ENCODE results near the gene UBR3. TPM values are rescaled to one million over a fixed set of nuclear protein-coding genes. Genes with fewer than 3 reads are reported as not detected.

Gene UBR3
- total RNA-seq (10 to 100 TPM; 42.2 to 43.5 TPM), polyA plus RNA-seq (10 to 100 TPM in 1 of 2 donors, 1 to 10 TPM in 1; 4.3 to 13.1 TPM)

GRCh38 chr2:169827272-169828140 is at the start of gene UBR3:
UBR3 (plus strand) TSS chr2:169827454; CDS start chr2:169827508, 54 bp downstream.
- Histone ChIP-seq H3K4me1 (ENCODE audit: insufficient read depth, low read length) (peaks cover 58% of the 10 kb centered on the region), H3K4me3 (ENCODE audit: low read length in 2 of 2) (peak within 1 kb of the TSS; percentile 57 to 70), H3K27ac (ENCODE audit: low read depth, low read length) (peak within 1 kb of the TSS; percentile 67), H3K27me3 (ENCODE audit: insufficient read depth, low read length) (no peaks in the 10 kb centered on the region), H3K36me3 (ENCODE audit: insufficient read depth, low read length) (no peaks in the 10 kb centered on the region), H3K9me3 (ENCODE audit: control insufficient read depth in 1 of 2, low read length in 2 of 2) (no peaks in the 10 kb centered on the region)
- ChIA-PET CTCF (ENCODE audit: partially characterized antibody) (interaction anchor here (0.6 to 1.6 kb wide), 9 partner anchors 9 to 1101 kb away, joined by 3 to 6 read pairs (median 3); partner anchors contain the start of gene GORASP2), POLR2A (ENCODE audit: partially characterized antibody) (interaction anchor here (0.6 to 2.4 kb wide), 11 partner anchors 9 to 1860 kb away, joined by 3 to 33 read pairs (median 4); partner anchors contain the start of genes CFAP210, DYNC1I2, PHOSPHO2 and PPIG)
- intact Hi-C loops (cut with micrococcal nuclease) = loop anchor here (1.0 to 5.0 kb wide), 3 partner anchors 45 to 254 kb away; partner anchors contain the start of genes CFAP210, FASTKD1 and PHOSPHO2
- DNase-seq = peak; percentile 87 to 89 (median 89)
- peak within 1 kb of the TSS; percentile 88 to 96 (median 94) for H3K27ac Mint-ChIP-seq
- H3K27me3 Mint-ChIP-seq = no peaks in the 10 kb centered on the region
- peak within 1 kb of the TSS; percentile 89 to 100 (median 96) for H3K4me3 Mint-ChIP-seq
- H3K9me3 Mint-ChIP-seq = no peaks in the 10 kb centered on the region
- peaks cover 8 to 25% of the 10 kb centered on the region in 2 donors for H3K36me3 Mint-ChIP-seq
- H3K4me1 Mint-ChIP-seq = peaks cover 37 to 72% (median 55%) of the 10 kb centered on the region in 4 donors

- intact Hi-C loops (cut with micrococcal nuclease) = no loop called here
- POLR2A ChIA-PET (ENCODE audit: partially characterized antibody) = no interaction called here
Measured at GRCh38 chr2:169778446-169778845, 48.8 kb upstream of the UBR3 start.

GRCh38 chr2:169781249-169782013 is 45.8 kb upstream of the UBR3 start:
- H3K27me3 ChIP-seq (ENCODE audit: insufficient read depth, low read length) = no peaks in the 10 kb centered on the region
- no peaks in the 10 kb centered on the region for H3K36me3 ChIP-seq (ENCODE audit: insufficient read depth, low read length)
- Mint-ChIP-seq H3K36me3 (no peaks in the 10 kb centered on the region), H3K4me1 (no peaks in the 10 kb centered on the region), H3K27ac (no peak overlapping the region), H3K27me3 (peaks cover 4 to 9% of the 10 kb centered on the region in 2 donors), H3K9me3 (no peaks in the 10 kb centered on the region), H3K4me3 (no peak overlapping the region)
- ChIA-PET POLR2A (ENCODE audit: partially characterized antibody) (no interaction called here), CTCF (ENCODE audit: partially characterized antibody) (interaction anchor here (0.8 kb wide), 1 partner anchor 13 kb away, joined by 3 read pairs; no protein-coding TSS in a partner anchor)
- intact Hi-C loops (cut with micrococcal nuclease) = no loop called here
- no peak overlapping the region for H3K4me3 ChIP-seq (ENCODE audit: low read length in 2 of 2)
- no peaks in the 10 kb centered on the region for H3K9me3 ChIP-seq (ENCODE audit: control insufficient read depth in 1 of 2, low read length in 2 of 2)
- no peak overlapping the region for H3K27ac ChIP-seq (ENCODE audit: low read depth, low read length)
- DNase-seq = no peak
- H3K4me1 ChIP-seq (ENCODE audit: insufficient read depth, low read length) = no peaks in the 10 kb centered on the region

More at GRCh38 chr2:169778446-169778845, 48.8 kb upstream of the UBR3 start:
- Histone ChIP-seq H3K36me3 (ENCODE audit: insufficient read depth, low read length) (no peaks in the 10 kb centered on the region), H3K9me3 (ENCODE audit: control insufficient read depth in 1 of 2, low read length in 2 of 2) (no peaks in the 10 kb centered on the region), H3K4me1 (ENCODE audit: insufficient read depth, low read length) (no peaks in the 10 kb centered on the region), H3K4me3 (ENCODE audit: low read length in 2 of 2) (no peak overlapping the region), H3K27ac (ENCODE audit: low read depth, low read length) (no peak overlapping the region), H3K27me3 (ENCODE audit: insufficient read depth, low read length) (no peaks in the 10 kb centered on the region)
- Mint-ChIP-seq H3K27ac (peak overlapping the region in 1 of 7 donors; percentile 33), H3K36me3 (no peaks in the 10 kb centered on the region), H3K4me3 (no peak overlapping the region), H3K9me3 (no peaks in the 10 kb centered on the region), H3K4me1 (no peaks in the 10 kb centered on the region), H3K27me3 (peaks cover 4 to 7% of the 10 kb centered on the region in 2 donors)
- no peak for DNase-seq
- CTCF ChIA-PET (ENCODE audit: partially characterized antibody) = no interaction called here

- no peak overlapping the region for H3K4me3 ChIP-seq (ENCODE audit: low read length in 2 of 2)
- Mint-ChIP-seq H3K27ac (no peak overlapping the region), H3K4me3 (no peak overlapping the region), H3K9me3 (no peaks in the 10 kb centered on the region), H3K4me1 (no peaks in the 10 kb centered on the region), H3K36me3 (no peaks in the 10 kb centered on the region), H3K27me3 (peaks cover 4 to 9% of the 10 kb centered on the region in 2 donors)
- DNase-seq = no peak
- H3K27ac ChIP-seq (ENCODE audit: low read depth, low read length) = no peak overlapping the region
- H3K36me3 ChIP-seq (ENCODE audit: insufficient read depth, low read length) = no peaks in the 10 kb centered on the region
- H3K9me3 ChIP-seq (ENCODE audit: control insufficient read depth in 1 of 2, low read length in 2 of 2) = no peaks in the 10 kb centered on the region
- no peaks in the 10 kb centered on the region for H3K4me1 ChIP-seq (ENCODE audit: insufficient read depth, low read length)
- H3K27me3 ChIP-seq (ENCODE audit: insufficient read depth, low read length) = no peaks in the 10 kb centered on the region
- intact Hi-C loops (cut with micrococcal nuclease) = no loop called here
- CTCF ChIA-PET (ENCODE audit: partially characterized antibody) = no interaction called here
- POLR2A ChIA-PET (ENCODE audit: partially characterized antibody) = no interaction called here
Measured at GRCh38 chr2:169782513-169782912, 44.7 kb upstream of the UBR3 start.

- Mint-ChIP-seq H3K36me3 (no peaks in the 10 kb centered on the region), H3K4me1 (peaks cover 0 to 5% (median 5%) of the 10 kb centered on the region in 4 donors), H3K9me3 (no peaks in the 10 kb centered on the region), H3K27ac (no peak overlapping the region), H3K4me3 (no peak overlapping the region), H3K27me3 (peaks cover 18 to 25% of the 10 kb centered on the region in 2 donors)
- DNase-seq = no peak
- Histone ChIP-seq H3K4me3 (ENCODE audit: low read length in 2 of 2) (no peak overlapping the region), H3K27me3 (ENCODE audit: insufficient read depth, low read length) (peaks cover 13% of the 10 kb centered on the region), H3K4me1 (ENCODE audit: insufficient read depth, low read length) (no peaks in the 10 kb centered on the region), H3K9me3 (ENCODE audit: control insufficient read depth in 1 of 2, low read length in 2 of 2) (no peaks in the 10 kb centered on the region), H3K36me3 (ENCODE audit: insufficient read depth, low read length) (no peaks in the 10 kb centered on the region), H3K27ac (ENCODE audit: low read depth, low read length) (no peak overlapping the region)
- ChIA-PET POLR2A (ENCODE audit: partially characterized antibody) (no interaction called here), CTCF (ENCODE audit: partially characterized antibody) (no interaction called here)
- intact Hi-C loops (cut with micrococcal nuclease) = no loop called here
Measured at GRCh38 chr2:169790581-169790980, 36.7 kb upstream of the UBR3 start.

- intact Hi-C loops (cut with micrococcal nuclease) = no loop called here
- CTCF ChIA-PET (ENCODE audit: partially characterized antibody) = interaction anchor here (1.3 kb wide), 1 partner anchor 31 kb away, joined by 4 read pairs; no protein-coding TSS in a partner anchor
- POLR2A ChIA-PET (ENCODE audit: partially characterized antibody) = no interaction called here
Measured at GRCh38 chr2:169795181-169795580, 32.1 kb upstream of the UBR3 start.

GRCh38 chr2:169796441-169796840 is 30.8 kb upstream of the UBR3 start:
- intact Hi-C loops (cut with micrococcal nuclease) = no loop called here
- no peaks in the 10 kb centered on the region for H3K9me3 Mint-ChIP-seq
- no peaks in the 10 kb centered on the region for H3K36me3 ChIP-seq (ENCODE audit: insufficient read depth, low read length)
- H3K4me1 ChIP-seq (ENCODE audit: insufficient read depth, low read length) = peaks cover 27% of the 10 kb centered on the region
- H3K27me3 Mint-ChIP-seq = peaks cover 2 to 10% of the 10 kb centered on the region in 2 donors
- DNase-seq = no peak
- no peak overlapping the region for H3K27ac ChIP-seq (ENCODE audit: low read depth, low read length)
- POLR2A ChIA-PET (ENCODE audit: partially characterized antibody) = no interaction called here
- no peaks in the 10 kb centered on the region for H3K9me3 ChIP-seq (ENCODE audit: control insufficient read depth in 1 of 2, low read length in 2 of 2)
- H3K4me3 Mint-ChIP-seq = peak overlapping the region in 3 of 8 donors; percentile 3 to 47 (median 17)
- peaks cover 0 to 14% of the 10 kb centered on the region in 2 donors for H3K36me3 Mint-ChIP-seq
- no peak overlapping the region for H3K4me3 ChIP-seq (ENCODE audit: low read length in 2 of 2)
- H3K27me3 ChIP-seq (ENCODE audit: insufficient read depth, low read length) = no peaks in the 10 kb centered on the region
- H3K27ac Mint-ChIP-seq = peak overlapping the region in 2 of 7 donors; percentile 21 to 33
- H3K4me1 Mint-ChIP-seq = peaks cover 11 to 31% (median 20%) of the 10 kb centered on the region in 4 donors
- CTCF ChIA-PET (ENCODE audit: partially characterized antibody) = no interaction called here

More at GRCh38 chr2:169795181-169795580, 32.1 kb upstream of the UBR3 start:
- no peak overlapping the region for H3K27ac ChIP-seq (ENCODE audit: low read depth, low read length)
- H3K4me3 Mint-ChIP-seq = no peak overlapping the region
- H3K4me3 ChIP-seq (ENCODE audit: low read length in 2 of 2) = no peak overlapping the region
- H3K36me3 ChIP-seq (ENCODE audit: insufficient read depth, low read length) = no peaks in the 10 kb centered on the region
- H3K27me3 Mint-ChIP-seq = peaks cover 2 to 10% of the 10 kb centered on the region in 2 donors
- H3K9me3 Mint-ChIP-seq = no peaks in the 10 kb centered on the region
- no peak overlapping the region for H3K27ac Mint-ChIP-seq
- H3K9me3 ChIP-seq (ENCODE audit: control insufficient read depth in 1 of 2, low read length in 2 of 2) = no peaks in the 10 kb centered on the region
- H3K4me1 Mint-ChIP-seq = peaks cover 8 to 20% (median 13%) of the 10 kb centered on the region in 4 donors
- no peaks in the 10 kb centered on the region for H3K27me3 ChIP-seq (ENCODE audit: insufficient read depth, low read length)
- H3K4me1 ChIP-seq (ENCODE audit: insufficient read depth, low read length) = peaks cover 14% of the 10 kb centered on the region
- no peak for DNase-seq
- peaks cover 0 to 8% of the 10 kb centered on the region in 2 donors for H3K36me3 Mint-ChIP-seq

Data from CD4-positive, alpha-beta memory T cell (primary cell).